Measurements from ENCODE around the gene RAD9A. TPM values are rescaled to one million over a fixed set of nuclear protein-coding genes. Genes with fewer than 3 reads are reported as not detected.

The RAD9A gene
- total RNA-seq, 1 donor from 2014 or later = 9.4 TPM

- no peak within 1 kb of the TSS for H3K9ac ChIP-seq (ENCODE audit: low read length)
- H4K20me1 ChIP-seq (ENCODE audit: insufficient read depth, low read length) = peaks cover 13% of the 10 kb centered on the region
- FAIRE-seq = no peak
- Mint-ChIP-seq H3K4me3 (ENCODE audit: unreplicated experiment) (peak within 1 kb of the TSS; percentile 62), H3K36me3 (ENCODE audit: low read depth, unreplicated experiment) (peaks cover 5% of the 10 kb centered on the region), H3K9me3 (ENCODE audit: unreplicated experiment) (no peaks in the 10 kb centered on the region), H3K27ac (ENCODE audit: unreplicated experiment) (peak within 1 kb of the TSS; percentile 55), H3K27me3 (ENCODE audit: low read depth, unreplicated experiment) (no peaks in the 10 kb centered on the region), H3K4me1 (ENCODE audit: low read depth, unreplicated experiment) (peaks cover 9% of the 10 kb centered on the region)
- peaks cover 14% of the 10 kb centered on the region for H3K4me1 ChIP-seq (ENCODE audit: insufficient read depth, low read length)
- DNase-seq (ENCODE audit: low read depth) = no peak
- peaks cover 7% of the 10 kb centered on the region for H3K79me2 ChIP-seq (ENCODE audit: insufficient read depth, low read length)
- H3K4me2 ChIP-seq (ENCODE audit: low read length) = peak within 1 kb of the TSS; percentile 19
- TF ChIP-seq CTCF (IDR thresholded peaks at IDR 0.05; ENCODE audit: insufficient read depth, low read depth, low read length) (no peak), EZH2 (IDR thresholded peaks at IDR 0.05; ENCODE audit: insufficient read depth, low read length) (no peak)
- H2AFZ ChIP-seq (ENCODE audit: low read depth, low read length) = no peak within 1 kb of the TSS
- H3K36me3 ChIP-seq (ENCODE audit: insufficient read depth, low read length) = peaks cover 6% of the 10 kb centered on the region
- no peak within 1 kb of the TSS for H3K4me3 ChIP-seq (ENCODE audit: insufficient read depth, low read depth, low read length)
- no peaks in the 10 kb centered on the region for H3K27me3 ChIP-seq (ENCODE audit: insufficient read depth, low read length)
- no peak within 1 kb of the TSS for H3K27ac ChIP-seq (ENCODE audit: low read depth, low read length)
- no peaks in the 10 kb centered on the region for H3K9me3 ChIP-seq (ENCODE audit: insufficient read depth, low read depth, low read length)
Measured at GRCh38 chr11:67437082-67437808, 45.5 kb downstream of the RAD9A start, which contains the start of gene PTPRCAP. Gene PTPRCAP, minus strand, starts transcription at chr11:67437682. Its CDS starts 63 bp downstream, at chr11:67437619.

GRCh38 chr11:67437809-67438157 lies 46.0 kb downstream of the RAD9A start:
- Mint-ChIP-seq H3K4me1 (ENCODE audit: low read depth, unreplicated experiment) (peaks cover 11% of the 10 kb centered on the region), H3K9me3 (ENCODE audit: unreplicated experiment) (no peaks in the 10 kb centered on the region), H3K27me3 (ENCODE audit: low read depth, unreplicated experiment) (no peaks in the 10 kb centered on the region), H3K36me3 (ENCODE audit: low read depth, unreplicated experiment) (peaks cover 1% of the 10 kb centered on the region), H3K4me3 (ENCODE audit: unreplicated experiment) (no peak overlapping the region), H3K27ac (ENCODE audit: unreplicated experiment) (no peak overlapping the region)
- Histone ChIP-seq H3K9me3 (ENCODE audit: insufficient read depth, low read depth, low read length) (no peaks in the 10 kb centered on the region), H3K36me3 (ENCODE audit: insufficient read depth, low read length) (peaks cover 2% of the 10 kb centered on the region), H3K4me2 (ENCODE audit: low read length) (no peak overlapping the region), H3K4me1 (ENCODE audit: insufficient read depth, low read length) (peaks cover 20% of the 10 kb centered on the region), H3K27me3 (ENCODE audit: insufficient read depth, low read length) (no peaks in the 10 kb centered on the region), H3K9ac (ENCODE audit: low read length) (no peak overlapping the region), H2AFZ (ENCODE audit: low read depth, low read length) (no peak overlapping the region), H3K79me2 (ENCODE audit: insufficient read depth, low read length) (peaks cover 12% of the 10 kb centered on the region), H4K20me1 (ENCODE audit: insufficient read depth, low read length) (peaks cover 19% of the 10 kb centered on the region), H3K4me3 (ENCODE audit: insufficient read depth, low read depth, low read length) (no peak overlapping the region), H3K27ac (ENCODE audit: low read depth, low read length) (no peak overlapping the region)
- FAIRE-seq (no peak), DNase-seq (ENCODE audit: low read depth) (no peak)
- no peak for TF ChIP-seq EZH2 (IDR thresholded peaks at IDR 0.05; ENCODE audit: insufficient read depth, low read length)
- TF ChIP-seq CTCF (IDR thresholded peaks at IDR 0.05; ENCODE audit: insufficient read depth, low read depth, low read length) = no peak

All from astrocyte (in vitro differentiated cells and primary cell).